NCI-H2196 treated with DMSO at 0.1 percent for 48 hours (cell line): ENCODE results near the gene ZNF544.
A peak's percentile ranks its signal among the peaks of the same experiment; 100 is the strongest.

ENCODE experiments used
- DNase-seq: peaks from one replicate; lab custom pipeline; 2025; ENCODE audit not compliant: unreplicated experiment; lab: John Stamatoyannopoulos, UW

Gene ZNF544

GRCh38 chr19:58228585-58229254 lies at the start of gene ZNF544:
TSS of gene ZNF544 (plus strand) at chr19:58228914. CDS start at chr19:58244024, 15,110 bp downstream.
- DNase-seq = peak; percentile 50

GRCh38 chr19:58181902-58182576 lies 46.7 kb upstream of the ZNF544 start:
- DNase-seq = no peak

- DNase-seq = no peak
These were observed 46.1 kb upstream of the ZNF544 start for GRCh38 chr19:58182577-58182988.

- DNase-seq = peak; percentile 82
These were observed 45.5 kb upstream of the ZNF544 start, which contains the start of gene ZNF274 for GRCh38 chr19:58182989-58183816. TSS of gene ZNF274 (plus strand) at chr19:58183061. CDS start at chr19:58183966, 905 bp downstream.

GRCh38 chr19:58183817-58184215 lies 44.9 kb upstream of the ZNF544 start:
- DNase-seq = no peak

- DNase-seq = no peak
These were observed 31.7 kb upstream of the ZNF544 start for GRCh38 chr19:58196901-58197616.

- DNase-seq = no peak
These were observed 24.8 kb upstream of the ZNF544 start for GRCh38 chr19:58203814-58204475.

GRCh38 chr19:58204566-58204965 lies 24.1 kb upstream of the ZNF544 start:
- no peak for DNase-seq

GRCh38 chr19:58209577-58209976 lies 19.1 kb upstream of the ZNF544 start:
- no peak for DNase-seq

GRCh38 chr19:58212336-58213074 lies 16.2 kb upstream of the ZNF544 start:
- no peak for DNase-seq

GRCh38 chr19:58213075-58213369 lies 15.7 kb upstream of the ZNF544 start:
- DNase-seq = no peak

GRCh38 chr19:58217069-58217481 lies 11.6 kb upstream of the ZNF544 start:
- no peak for DNase-seq

GRCh38 chr19:58217607-58218391 lies 10.9 kb upstream of the ZNF544 start:
- no peak for DNase-seq

- peak; percentile 5 for DNase-seq
These were observed 9.8 kb upstream of the ZNF544 start for GRCh38 chr19:58218899-58219298.

- DNase-seq = no peak
These were observed 640 bp upstream of the ZNF544 start for GRCh38 chr19:58227964-58228584.

- peak; percentile 24 for DNase-seq
These were observed 533 bp downstream of the ZNF544 start for GRCh38 chr19:58229255-58229639.

- DNase-seq = no peak
These were observed 8.6 kb downstream of the ZNF544 start for GRCh38 chr19:58237324-58237723.

- DNase-seq = no peak
These were observed 14.6 kb downstream of the ZNF544 start for GRCh38 chr19:58243351-58243750.

GRCh38 chr19:58248886-58249285 lies 20.2 kb downstream of the ZNF544 start:
- DNase-seq = no peak
